ENCODE measurements around the gene CRYGA.
"Not testable (repeated sequence)": the region's sequence is repeated elsewhere in the genome, so short reads cannot be mapped to it uniquely, and the experiment has no call there.

CRYGA gene

GRCh38 chr2:208146006-208146405 is 17.4 kb downstream of the CRYGA start, which contains the start of gene CRYGB:
Gene CRYGB (minus strand): TSS chr2:208146158. CDS start chr2:208146120, 38 bp downstream.
- TF ChIP-seq PKNOX1 (IDR thresholded peaks at IDR 0.05): no peak
- TF ChIP-seq SP1 (IDR thresholded peaks at IDR 0.05): no peak
- no peak for TF ChIP-seq BHLHE40 (IDR thresholded peaks at IDR 0.05; ENCODE audit: borderline replicate concordance)
- TF ChIP-seq LEF1 (IDR thresholded peaks at IDR 0.05; ENCODE audit: borderline replicate concordance): no peak
- DNase-seq (ENCODE audit: extremely low spot score): no peak
- CTCF ChIA-PET: interaction anchor here (0.7 kb wide), 1 partner anchor 106 kb away, joined by 4 read pairs; no protein-coding TSS in a partner anchor
- POLR2A ChIA-PET: no interaction called here

GRCh38 chr2:208142925-208143799 is 20.2 kb downstream of the CRYGA start:
- DNase-seq (ENCODE audit: extremely low spot score): no peak
- CTCF ChIA-PET: interaction anchor here (0.9 to 1.9 kb wide), 2 partner anchors 8 to 32 kb away, joined by 3 to 14 read pairs; no protein-coding TSS in a partner anchor
- TF ChIP-seq PKNOX1 (IDR thresholded peaks at IDR 0.05) (peak; percentile 81), ARNT (IDR thresholded peaks at IDR 0.05) (no peak), LEF1 (IDR thresholded peaks at IDR 0.05; ENCODE audit: borderline replicate concordance) (no peak), BHLHE40 (IDR thresholded peaks at IDR 0.05; ENCODE audit: borderline replicate concordance) (no peak), TARDBP (IDR thresholded peaks at IDR 0.05) (no peak)
- POLR2A ChIA-PET: interaction anchor here (1.0 to 1.2 kb wide), 2 partner anchors 18 to 111 kb away, joined by 3 read pairs; no protein-coding TSS in a partner anchor

GRCh38 chr2:208142240-208142924 is 21.0 kb downstream of the CRYGA start:
- POLR2A ChIA-PET: interaction anchor here (1.0 to 1.2 kb wide), 2 partner anchors 17 to 112 kb away, joined by 3 read pairs; no protein-coding TSS in a partner anchor
- CTCF ChIA-PET: interaction anchor here (0.9 to 1.9 kb wide), 2 partner anchors 7 to 33 kb away, joined by 3 to 14 read pairs; no protein-coding TSS in a partner anchor
- no peak for DNase-seq (ENCODE audit: extremely low spot score)
- TF ChIP-seq LEF1 (IDR thresholded peaks at IDR 0.05; ENCODE audit: borderline replicate concordance): no peak
- no peak for TF ChIP-seq SP1 (IDR thresholded peaks at IDR 0.05)
- no peak for TF ChIP-seq ELF4 (IDR thresholded peaks at IDR 0.05)
- no peak for TF ChIP-seq TARDBP (IDR thresholded peaks at IDR 0.05)
- TF ChIP-seq ARNT (IDR thresholded peaks at IDR 0.05): no peak
- TF ChIP-seq FOXK2 (IDR thresholded peaks at IDR 0.05): no peak
- TF ChIP-seq HDGF (IDR thresholded peaks at IDR 0.05; ENCODE audit: borderline replicate concordance): no peak
- no peak for TF ChIP-seq PKNOX1 (IDR thresholded peaks at IDR 0.05)
- TF ChIP-seq NFRKB (IDR thresholded peaks at IDR 0.05): no peak
- TF ChIP-seq FOXA1 (IDR thresholded peaks at IDR 0.05): no peak
- no peak for TF ChIP-seq ZNF384 (IDR thresholded peaks at IDR 0.05)
- TF ChIP-seq CTBP1 (IDR thresholded peaks at IDR 0.05; ENCODE audit: borderline replicate concordance): no peak
- no peak for TF ChIP-seq L3MBTL2 (conservative IDR thresholded peaks at IDR 0.05)
- no peak for TF ChIP-seq BHLHE40 (IDR thresholded peaks at IDR 0.05; ENCODE audit: borderline replicate concordance)
- no peak for TF ChIP-seq FOXM1 (IDR thresholded peaks at IDR 0.05; ENCODE audit: borderline replicate concordance)
- TF ChIP-seq SUZ12 (IDR thresholded peaks at IDR 0.05): no peak

GRCh38 chr2:208139447-208139846 is 23.9 kb downstream of the CRYGA start:
- DNase-seq (ENCODE audit: extremely low spot score): no peak
- ChIA-PET CTCF (interaction anchor here (0.7 kb wide), 1 partner anchor 28 kb away, joined by 4 read pairs; no protein-coding TSS in a partner anchor), POLR2A (no interaction called here)
- TF ChIP-seq NFRKB (IDR thresholded peaks at IDR 0.05) (no peak), TARDBP (IDR thresholded peaks at IDR 0.05) (no peak), BHLHE40 (IDR thresholded peaks at IDR 0.05; ENCODE audit: borderline replicate concordance) (no peak), FOXK2 (IDR thresholded peaks at IDR 0.05) (no peak), FOXM1 (IDR thresholded peaks at IDR 0.05; ENCODE audit: borderline replicate concordance) (no peak), PKNOX1 (IDR thresholded peaks at IDR 0.05) (no peak), SUZ12 (IDR thresholded peaks at IDR 0.05) (no peak)

- DNase-seq (ENCODE audit: extremely low spot score); CTCF ChIA-PET; POLR2A ChIA-PET: not testable (repeated sequence)
Observed at GRCh38 chr2:208138334-208138733, 25.1 kb downstream of the CRYGA start.

- no peak for DNase-seq (ENCODE audit: extremely low spot score)
- ChIA-PET POLR2A (no interaction called here), CTCF (no interaction called here)
- TF ChIP-seq PKNOX1 (IDR thresholded peaks at IDR 0.05): no peak
- TF ChIP-seq NFRKB (IDR thresholded peaks at IDR 0.05): no peak
- TF ChIP-seq BHLHE40 (IDR thresholded peaks at IDR 0.05; ENCODE audit: borderline replicate concordance): no peak
- TF ChIP-seq ZNF384 (IDR thresholded peaks at IDR 0.05): no peak
- no peak for TF ChIP-seq SUZ12 (IDR thresholded peaks at IDR 0.05)
- TF ChIP-seq FOXM1 (IDR thresholded peaks at IDR 0.05; ENCODE audit: borderline replicate concordance): no peak
- TF ChIP-seq L3MBTL2 (conservative IDR thresholded peaks at IDR 0.05): no peak
- no peak for TF ChIP-seq HDGF (IDR thresholded peaks at IDR 0.05; ENCODE audit: borderline replicate concordance)
- no peak for TF ChIP-seq TARDBP (IDR thresholded peaks at IDR 0.05)
- no peak for TF ChIP-seq FOXK2 (IDR thresholded peaks at IDR 0.05)
Observed at GRCh38 chr2:208136716-208137094, 26.7 kb downstream of the CRYGA start.

Measured in HEK293T (cell line).